ENCODE measurements around the gene CEMIP. TPM values are rescaled to one million over a fixed set of nuclear protein-coding genes. Genes with fewer than 3 reads are reported as not detected.
"Not testable (repeated sequence)": the region's sequence is repeated elsewhere in the genome, so short reads cannot be mapped to it uniquely, and the experiment has no call there.

Gene CEMIP
- total RNA-seq, 1 donor, result 0.21 TPM

GRCh38 chr15:80749589-80749988 lies 29.6 kb upstream of the CEMIP start:
- Histone ChIP-seq H3K27me3 (ENCODE audit: insufficient read depth, low read length) (no peaks in the 10 kb centered on the region), H3K9me3 (ENCODE audit: low read depth, low read length) (no peaks in the 10 kb centered on the region), H3K4me3 (ENCODE audit: low read length) (no peak overlapping the region), H3K4me1 (ENCODE audit: insufficient read depth, low read length) (no peaks in the 10 kb centered on the region)

- Histone ChIP-seq H3K27me3 (ENCODE audit: insufficient read depth, low read length) (no peaks in the 10 kb centered on the region), H3K4me3 (ENCODE audit: low read length) (no peak overlapping the region)
Observed at GRCh38 chr15:80750575-80750974, 28.6 kb upstream of the CEMIP start.

GRCh38 chr15:80752204-80752603 lies 27.0 kb upstream of the CEMIP start:
- Histone ChIP-seq H3K9me3 (ENCODE audit: low read depth, low read length) (no peaks in the 10 kb centered on the region), H3K4me3 (ENCODE audit: low read length) (no peak overlapping the region), H3K27me3 (ENCODE audit: insufficient read depth, low read length) (no peaks in the 10 kb centered on the region), H3K4me1 (ENCODE audit: insufficient read depth, low read length) (peaks cover 5% of the 10 kb centered on the region)

More at GRCh38 chr15:80750575-80750974, 28.6 kb upstream of the CEMIP start:
- Histone ChIP-seq H3K9me3 (ENCODE audit: low read depth, low read length) (no peaks in the 10 kb centered on the region), H3K4me1 (ENCODE audit: insufficient read depth, low read length) (peaks cover under 1% of the 10 kb centered on the region)

GRCh38 chr15:80753161-80753560 lies 26.0 kb upstream of the CEMIP start:
- Histone ChIP-seq H3K27me3 (ENCODE audit: insufficient read depth, low read length) (no peaks in the 10 kb centered on the region), H3K9me3 (ENCODE audit: low read depth, low read length) (no peaks in the 10 kb centered on the region), H3K4me1 (ENCODE audit: insufficient read depth, low read length) (peaks cover 5% of the 10 kb centered on the region), H3K4me3 (ENCODE audit: low read length) (no peak overlapping the region)

- H3K9me3 ChIP-seq (ENCODE audit: low read depth, low read length), result no peaks in the 10 kb centered on the region
- peaks cover 5% of the 10 kb centered on the region for H3K4me1 ChIP-seq (ENCODE audit: insufficient read depth, low read length)
- H3K4me3 ChIP-seq (ENCODE audit: low read length), result no peak overlapping the region
- H3K27me3 ChIP-seq (ENCODE audit: insufficient read depth, low read length), result no peaks in the 10 kb centered on the region
Observed at GRCh38 chr15:80754014-80754413, 25.2 kb upstream of the CEMIP start.

GRCh38 chr15:80755885-80756284 lies 23.3 kb upstream of the CEMIP start:
- no peaks in the 10 kb centered on the region for H3K27me3 ChIP-seq (ENCODE audit: insufficient read depth, low read length)
- peaks cover 5% of the 10 kb centered on the region for H3K4me1 ChIP-seq (ENCODE audit: insufficient read depth, low read length)
- H3K9me3 ChIP-seq (ENCODE audit: low read depth, low read length), result no peaks in the 10 kb centered on the region
- H3K4me3 ChIP-seq (ENCODE audit: low read length), result no peak overlapping the region

- no peak overlapping the region for H3K4me3 ChIP-seq (ENCODE audit: low read length)
Observed at GRCh38 chr15:80758130-80758745, 20.9 kb upstream of the CEMIP start.

GRCh38 chr15:80760960-80761359 lies 18.2 kb upstream of the CEMIP start:
- Histone ChIP-seq H3K27me3 (ENCODE audit: insufficient read depth, low read length) (no peaks in the 10 kb centered on the region), H3K4me1 (ENCODE audit: insufficient read depth, low read length) (peaks cover under 1% of the 10 kb centered on the region), H3K9me3 (ENCODE audit: low read depth, low read length) (no peaks in the 10 kb centered on the region), H3K4me3 (ENCODE audit: low read length) (no peak overlapping the region)

More at GRCh38 chr15:80758130-80758745, 20.9 kb upstream of the CEMIP start:
- H3K4me1 ChIP-seq (ENCODE audit: insufficient read depth, low read length), result peaks cover 5% of the 10 kb centered on the region
- H3K9me3 ChIP-seq (ENCODE audit: low read depth, low read length), result no peaks in the 10 kb centered on the region
- H3K27me3 ChIP-seq (ENCODE audit: insufficient read depth, low read length), result no peaks in the 10 kb centered on the region

GRCh38 chr15:80761754-80762153 lies 17.4 kb upstream of the CEMIP start:
- no peak overlapping the region for H3K4me3 ChIP-seq (ENCODE audit: low read length)
- H3K9me3 ChIP-seq (ENCODE audit: low read depth, low read length), result no peaks in the 10 kb centered on the region
- H3K4me1 ChIP-seq (ENCODE audit: insufficient read depth, low read length), result no peaks in the 10 kb centered on the region
- no peaks in the 10 kb centered on the region for H3K27me3 ChIP-seq (ENCODE audit: insufficient read depth, low read length)

- H3K4me3 ChIP-seq (ENCODE audit: low read length); H3K9me3 ChIP-seq (ENCODE audit: low read depth, low read length); H3K4me1 ChIP-seq (ENCODE audit: insufficient read depth, low read length); H3K27me3 ChIP-seq (ENCODE audit: insufficient read depth, low read length): not testable (repeated sequence)
Observed at GRCh38 chr15:80763235-80763634, 15.9 kb upstream of the CEMIP start.

GRCh38 chr15:80764535-80764934 lies 14.6 kb upstream of the CEMIP start:
- Histone ChIP-seq H3K27me3 (ENCODE audit: insufficient read depth, low read length) (no peaks in the 10 kb centered on the region), H3K9me3 (ENCODE audit: low read depth, low read length) (no peaks in the 10 kb centered on the region), H3K4me1 (ENCODE audit: insufficient read depth, low read length) (no peaks in the 10 kb centered on the region), H3K4me3 (ENCODE audit: low read length) (no peak overlapping the region)

- Histone ChIP-seq H3K4me1 (ENCODE audit: insufficient read depth, low read length) (no peaks in the 10 kb centered on the region), H3K27me3 (ENCODE audit: insufficient read depth, low read length) (no peaks in the 10 kb centered on the region), H3K4me3 (ENCODE audit: low read length) (no peak overlapping the region), H3K9me3 (ENCODE audit: low read depth, low read length) (no peaks in the 10 kb centered on the region)
Observed at GRCh38 chr15:80766275-80766674, 12.9 kb upstream of the CEMIP start.

- Histone ChIP-seq H3K27me3 (ENCODE audit: insufficient read depth, low read length) (no peaks in the 10 kb centered on the region), H3K4me1 (ENCODE audit: insufficient read depth, low read length) (no peaks in the 10 kb centered on the region), H3K4me3 (ENCODE audit: low read length) (no peak overlapping the region), H3K9me3 (ENCODE audit: low read depth, low read length) (no peaks in the 10 kb centered on the region)
Observed at GRCh38 chr15:80768158-80768557, 11.0 kb upstream of the CEMIP start.

- no peak overlapping the region for H3K4me3 ChIP-seq (ENCODE audit: low read length)
- no peaks in the 10 kb centered on the region for H3K27me3 ChIP-seq (ENCODE audit: insufficient read depth, low read length)
- no peaks in the 10 kb centered on the region for H3K4me1 ChIP-seq (ENCODE audit: insufficient read depth, low read length)
- H3K9me3 ChIP-seq (ENCODE audit: low read depth, low read length), result no peaks in the 10 kb centered on the region
Observed at GRCh38 chr15:80769153-80769828, 9.9 kb upstream of the CEMIP start.

GRCh38 chr15:80769829-80770705 lies 9.1 kb upstream of the CEMIP start:
- H3K27me3 ChIP-seq (ENCODE audit: insufficient read depth, low read length), result no peaks in the 10 kb centered on the region
- no peak overlapping the region for H3K4me3 ChIP-seq (ENCODE audit: low read length)
- H3K9me3 ChIP-seq (ENCODE audit: low read depth, low read length), result no peaks in the 10 kb centered on the region
- H3K4me1 ChIP-seq (ENCODE audit: insufficient read depth, low read length), result no peaks in the 10 kb centered on the region
